GM21528 (cell line): ENCODE measurements around the gene C19orf81.
"Not testable (repeated sequence)": the region's sequence is repeated elsewhere in the genome, so short reads cannot be mapped to it uniquely, and the experiment has no call there.

Source experiments
- ATAC-seq: cut with Tn5 transposase; IDR thresholded peaks from one replicate; pipeline ENCODE4 v1.9.1; 2021; ENCODE audit warnings: mild to moderate bottlenecking, moderate library complexity; ENCODE audit not compliant: unreplicated experiment, low FRiP score

Gene C19orf81

DNA sequence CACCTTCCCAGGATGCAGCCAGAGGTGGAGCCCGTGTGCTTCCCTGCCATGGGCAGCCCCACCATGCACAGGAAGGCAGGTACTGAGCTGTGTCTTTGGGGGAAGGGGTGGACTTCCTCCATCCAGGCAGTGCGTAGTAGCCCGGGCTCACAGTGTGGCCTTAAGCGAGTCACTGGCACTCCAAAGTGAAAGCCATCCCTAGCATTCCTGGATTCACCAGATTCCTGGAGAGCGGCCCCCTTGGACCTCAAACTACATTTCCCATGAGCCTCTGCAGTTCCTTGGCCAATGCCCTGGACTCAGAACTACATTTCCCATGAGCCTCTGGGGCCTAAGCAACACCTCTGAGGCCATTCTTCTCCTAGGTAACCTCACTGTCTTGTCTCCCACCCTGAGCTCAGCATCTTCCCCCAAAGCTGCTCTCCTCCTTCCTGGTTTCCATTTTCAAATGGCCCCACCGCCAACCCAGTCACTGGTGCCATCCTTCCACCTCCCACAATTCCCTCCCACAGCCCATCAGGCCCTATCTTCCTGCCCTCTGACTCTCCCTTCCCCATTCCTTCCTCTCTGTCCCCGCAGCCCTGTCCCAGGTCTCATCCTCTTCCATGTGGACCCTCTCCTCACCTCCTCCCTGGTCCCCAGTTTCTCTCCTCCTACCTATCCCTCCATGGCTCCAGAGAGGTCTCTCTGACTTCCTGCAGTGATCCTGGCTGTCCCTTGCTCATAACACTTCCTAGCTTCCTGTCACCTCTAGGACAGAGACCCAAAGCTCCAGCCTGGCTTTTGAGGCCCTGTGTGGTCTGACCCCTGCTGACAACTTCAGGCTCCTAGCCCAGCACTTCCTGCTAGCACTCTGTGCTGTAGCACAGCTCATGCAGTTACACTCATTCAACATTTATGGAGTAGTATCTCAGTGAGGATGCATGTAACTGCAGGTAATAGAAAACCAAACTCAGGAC, at the start of gene C19orf81:
Gene C19orf81, plus strand, starts transcription at position 13 of the 959 bp plus-strand sequence. Its CDS starts 0 bp downstream, at position 13.
- ATAC-seq, result no peak

DNA sequence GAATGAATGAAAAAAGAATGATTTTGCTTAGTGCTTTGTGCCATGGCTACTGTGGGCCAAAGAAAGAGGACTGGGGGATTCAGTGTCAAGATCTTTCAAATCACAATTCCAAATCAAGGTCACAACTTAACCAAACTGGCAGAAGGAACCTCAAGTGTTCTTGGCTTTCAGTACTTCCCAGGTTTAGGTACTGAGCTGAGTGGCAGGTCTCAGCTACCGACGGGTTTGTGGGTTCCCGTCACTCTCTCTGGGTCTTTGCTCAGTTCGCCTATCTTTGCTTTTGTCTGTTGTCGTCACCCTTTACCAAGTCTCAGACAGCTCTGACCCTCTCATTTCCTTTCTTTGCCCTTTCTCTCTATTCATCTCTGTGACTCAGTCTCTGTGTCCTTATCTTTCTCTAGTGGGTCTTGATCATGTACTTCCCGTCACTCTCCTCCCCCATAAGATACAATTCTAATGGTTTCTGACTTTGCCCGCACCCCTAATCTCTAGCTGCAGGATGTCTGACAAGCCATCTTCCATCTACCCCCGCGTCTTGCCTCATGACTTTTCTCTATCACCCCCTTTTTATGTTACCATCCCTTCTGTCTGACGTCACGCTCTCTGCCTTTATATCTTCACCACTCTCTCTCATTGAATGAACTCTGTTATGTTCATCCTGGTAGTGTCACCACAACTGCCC, 47.7 kb upstream of the C19orf81 start:
- ATAC-seq, result no peak

DNA sequence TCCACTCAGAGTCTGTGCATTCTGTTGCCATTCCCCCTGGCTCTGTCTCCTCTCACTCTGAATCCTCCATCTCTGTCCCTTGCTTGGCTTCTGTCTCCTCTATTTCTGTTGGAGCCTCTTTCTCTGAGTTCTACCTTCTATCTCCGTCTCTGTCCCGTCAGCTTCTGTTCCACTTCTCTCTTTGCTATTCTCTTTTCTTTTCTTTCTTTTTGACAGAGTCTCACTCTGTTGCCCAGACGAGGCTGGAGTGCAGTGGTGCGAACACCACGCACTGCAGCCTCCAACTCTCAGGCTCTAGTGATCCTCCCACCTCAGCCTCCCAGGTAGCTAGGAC, 47.2 kb upstream of the C19orf81 start:
- ATAC-seq, result no peak

DNA sequence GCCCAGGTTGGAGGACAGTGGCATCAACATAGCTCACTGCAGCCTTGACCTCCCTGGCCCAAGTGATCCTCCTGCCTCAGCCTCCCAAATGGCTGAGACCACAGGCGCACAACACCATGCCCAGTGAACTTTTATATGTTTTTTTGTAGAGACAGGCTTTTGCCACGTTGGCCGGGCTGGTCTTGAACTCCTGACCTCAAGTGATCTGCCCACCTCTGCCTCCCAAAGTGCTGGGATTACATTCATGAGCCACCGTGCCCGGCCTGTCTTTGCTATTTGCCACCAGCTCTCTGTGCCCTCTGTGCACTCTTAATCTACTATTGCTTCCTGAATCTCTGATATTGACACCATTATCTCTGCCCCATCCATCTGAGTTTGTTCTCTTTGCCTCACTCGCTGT, 46.7 kb upstream of the C19orf81 start:
- ATAC-seq, result no peak

DNA sequence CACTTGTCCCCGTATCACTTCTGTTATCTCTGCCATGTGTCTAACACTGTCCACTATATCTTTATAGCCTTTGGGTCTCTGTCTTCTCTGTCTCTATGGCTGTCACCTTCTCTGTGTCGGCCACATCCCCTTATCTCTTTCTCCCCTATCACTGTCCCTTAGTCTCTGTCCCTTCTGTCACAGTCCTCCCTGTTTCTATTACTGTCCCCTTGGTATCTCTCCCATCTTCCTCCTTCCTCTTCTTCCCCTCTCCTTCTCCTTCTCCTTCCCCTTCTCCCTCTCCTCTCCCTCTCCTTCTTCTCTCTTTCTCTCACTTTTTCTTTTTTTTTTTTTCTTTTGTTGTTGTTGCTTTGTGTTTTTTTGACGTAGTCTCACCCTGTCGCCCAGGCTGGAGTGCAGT, 46.3 kb upstream of the C19orf81 start:
- no peak for ATAC-seq

DNA sequence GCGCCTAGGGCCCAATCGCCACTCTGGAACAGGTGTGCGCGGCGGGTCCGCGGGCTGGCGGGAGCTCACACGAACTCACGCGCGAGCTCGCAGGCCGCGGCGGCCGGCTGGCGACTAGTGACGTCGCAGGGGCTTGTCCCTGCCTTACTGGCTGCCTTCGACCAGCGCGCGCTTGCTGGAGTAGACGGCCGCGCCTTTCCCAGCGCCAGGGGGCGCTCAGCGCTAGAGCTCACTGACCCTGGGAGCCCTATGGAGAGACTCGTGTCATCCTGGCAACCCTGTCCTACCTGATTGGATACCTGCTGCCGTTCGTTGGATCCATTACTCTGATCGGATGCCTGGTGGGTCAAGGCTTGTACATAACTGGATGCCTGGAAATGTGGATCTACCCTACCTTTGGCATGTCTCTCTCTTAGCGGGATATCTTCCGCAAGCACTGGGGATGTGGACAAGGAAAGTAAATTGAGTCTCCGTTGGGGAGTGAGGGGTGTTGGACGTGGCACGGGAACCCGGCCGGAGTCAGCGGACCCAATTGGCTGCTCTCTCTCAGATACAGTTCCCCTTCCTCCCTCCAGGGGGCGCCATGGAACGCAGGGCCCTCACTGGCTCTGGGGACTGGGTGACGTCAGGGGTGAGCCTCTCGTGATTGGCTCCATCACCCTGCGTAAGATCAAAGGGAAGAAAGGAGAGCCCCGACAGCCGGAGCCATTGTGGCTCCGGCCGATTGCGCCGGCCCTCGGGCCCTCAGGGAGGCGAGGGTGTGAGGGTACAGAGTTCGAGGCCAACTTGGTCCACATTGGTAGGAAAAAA, 44.8 kb upstream of the C19orf81 start:
- ATAC-seq, result not testable (repeated sequence)

DNA sequence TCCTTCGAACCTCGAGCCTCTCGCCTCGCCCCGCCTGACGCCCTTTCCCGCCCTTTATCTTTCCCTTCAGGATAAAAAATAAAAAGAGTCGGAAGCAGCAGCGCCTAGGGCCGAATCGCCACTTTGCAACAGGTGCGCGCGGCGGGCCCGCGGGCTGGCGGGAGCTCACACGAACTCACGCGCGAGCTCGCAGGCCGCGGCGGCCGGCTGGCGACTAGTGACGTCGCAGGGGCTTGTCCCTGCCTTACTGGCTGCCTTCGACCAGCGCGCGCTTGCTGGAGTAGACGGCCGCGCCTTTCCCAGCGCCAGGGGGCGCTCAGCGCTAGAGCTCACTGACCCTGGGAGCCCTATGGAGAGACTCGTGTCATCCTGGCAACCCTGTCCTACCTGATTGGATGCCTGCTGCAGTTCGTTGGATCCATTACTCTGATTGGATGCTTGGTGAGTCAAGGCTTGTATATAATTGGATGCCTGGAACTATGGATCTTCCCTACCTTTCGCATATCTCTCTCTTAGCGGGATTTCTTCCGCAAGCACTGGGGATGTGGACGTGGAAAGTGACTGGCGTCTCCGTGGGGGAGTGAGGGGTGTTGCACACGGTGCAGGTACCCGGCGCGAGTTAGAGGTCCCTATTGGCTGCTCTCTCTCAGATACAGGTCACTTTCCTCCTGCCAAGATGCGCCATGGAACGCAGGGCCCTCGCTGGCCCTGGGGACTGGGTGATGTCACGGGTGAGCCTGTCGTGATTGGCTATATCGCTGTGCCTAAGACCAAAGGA, 43.0 kb upstream of the C19orf81 start:
- not testable (repeated sequence) for ATAC-seq

DNA sequence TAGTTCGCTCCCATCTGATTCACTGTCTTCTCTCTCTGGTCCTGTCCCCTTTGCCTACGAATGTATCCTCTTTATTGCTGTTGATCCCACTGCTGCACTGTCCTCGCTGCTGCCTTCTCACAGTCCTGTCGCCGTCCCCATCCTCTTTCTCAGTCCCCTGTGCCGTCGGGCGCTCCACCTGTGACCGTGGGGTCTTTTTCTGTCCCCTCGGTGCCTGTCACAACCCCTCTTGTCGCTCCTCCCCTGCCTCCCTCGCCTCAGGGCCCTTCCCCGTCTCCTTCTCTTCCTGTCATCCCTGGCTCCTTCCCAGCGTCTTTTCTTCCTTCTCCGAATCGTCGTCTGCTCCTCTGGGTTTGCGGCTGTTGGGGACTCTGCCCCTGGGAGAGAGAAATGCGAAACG, 41.9 kb upstream of the C19orf81 start:
- ATAC-seq, result no peak

DNA sequence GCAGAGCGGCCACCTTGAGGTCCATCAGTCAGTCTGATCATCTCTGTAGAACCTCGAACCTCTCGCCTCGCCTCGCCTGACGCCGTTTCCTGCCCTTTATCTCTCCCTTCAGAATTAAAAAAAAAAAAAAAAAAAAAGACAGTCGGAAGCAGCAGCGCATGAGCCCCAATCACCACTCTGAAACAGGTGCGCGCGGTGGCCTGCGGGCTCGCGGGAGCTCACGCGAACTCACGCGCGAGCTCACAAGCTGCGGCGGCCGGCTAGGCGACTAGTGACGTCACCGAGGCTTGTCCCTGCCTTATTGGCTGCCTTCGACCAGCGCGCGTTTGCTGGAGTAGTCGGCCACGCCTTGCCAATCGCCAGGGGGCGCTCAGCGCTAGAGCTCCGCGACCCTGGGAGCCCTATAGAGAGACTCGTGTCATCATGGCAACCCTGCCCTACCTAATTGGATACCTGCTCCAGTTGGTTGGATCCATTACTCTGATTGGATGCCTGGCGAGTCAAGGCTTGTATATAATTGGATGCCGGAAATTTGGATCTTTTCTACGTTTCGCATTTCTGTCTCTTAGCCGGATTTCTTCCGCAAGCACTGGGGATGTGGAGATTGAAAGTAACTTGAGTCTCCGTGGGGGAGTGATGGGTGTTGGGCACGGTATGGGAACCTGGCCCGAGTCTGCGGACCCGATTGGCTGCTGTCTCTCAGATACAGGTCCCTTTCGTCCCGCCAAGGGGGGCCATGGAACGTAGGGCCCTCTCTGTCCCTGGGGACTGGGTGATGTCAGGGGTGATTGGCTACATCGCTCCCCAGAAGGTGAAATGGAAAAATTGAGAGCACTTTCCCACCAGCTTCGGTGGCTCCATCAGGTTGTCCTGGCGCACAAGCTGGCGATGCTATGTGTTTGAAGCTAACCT, 41.1 kb upstream of the C19orf81 start:
- no peak for ATAC-seq

DNA sequence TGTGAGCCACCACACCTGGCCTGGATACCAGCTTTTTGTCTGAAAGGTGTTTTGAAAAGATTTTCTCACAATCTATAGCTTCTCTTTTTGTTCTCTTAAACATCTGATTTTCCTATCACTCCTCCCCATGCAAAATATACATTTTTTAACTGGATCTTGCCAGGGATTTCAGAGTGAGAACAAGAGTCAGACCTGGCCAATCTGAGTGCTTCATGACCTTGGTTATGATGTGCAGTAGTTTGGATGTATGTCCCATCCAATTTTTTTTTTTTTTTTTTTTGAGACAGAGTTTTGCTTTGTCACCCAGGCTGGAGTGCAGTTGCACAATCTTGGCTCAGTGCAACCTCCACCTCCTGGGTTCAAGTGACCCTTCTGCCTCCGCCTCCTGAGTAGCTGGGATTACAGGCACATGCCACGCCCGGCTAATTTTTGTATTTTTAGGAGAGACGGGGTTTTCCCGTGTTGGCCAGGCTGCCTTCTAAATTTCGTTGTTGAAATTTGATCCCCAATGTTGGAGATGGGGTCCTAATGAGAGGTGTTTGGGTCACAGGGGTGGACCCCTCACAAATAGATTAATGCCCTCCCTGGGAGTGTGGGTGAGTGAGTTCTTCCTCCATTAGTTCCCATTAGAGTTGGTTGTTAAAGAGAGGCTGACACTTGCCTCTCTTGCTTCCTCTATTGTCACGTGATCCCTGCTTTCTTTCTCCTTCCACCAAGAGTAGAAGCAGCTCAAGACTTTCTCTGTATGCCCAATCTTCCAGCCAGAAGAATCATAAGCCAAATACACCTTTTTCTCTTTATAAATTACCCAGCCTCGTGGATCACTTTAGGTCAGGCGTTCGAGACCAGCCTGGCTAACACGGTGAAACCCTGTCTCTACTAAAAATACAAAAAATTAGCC, 36.5 kb upstream of the C19orf81 start:
- not testable (repeated sequence) for ATAC-seq

DNA sequence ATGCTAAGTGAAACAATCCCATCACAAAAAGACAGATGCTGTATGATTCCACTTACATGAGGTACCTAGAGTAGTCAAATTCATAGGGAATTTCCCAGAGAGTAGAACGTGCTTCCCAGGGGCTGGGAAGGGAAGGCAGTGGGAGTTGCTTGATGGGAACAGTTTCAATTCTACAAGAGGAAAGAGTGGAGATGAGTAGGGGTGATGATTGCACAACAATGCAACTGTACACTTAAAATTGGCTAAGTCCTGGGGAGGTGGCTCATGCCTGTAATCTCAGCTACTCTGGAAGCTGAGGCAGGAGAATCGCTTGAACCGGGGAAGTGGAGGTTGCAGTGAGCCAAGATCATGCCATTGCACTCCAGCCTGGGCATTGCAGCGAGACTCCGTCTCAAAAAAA, 30.9 kb upstream of the C19orf81 start:
- ATAC-seq, result not testable (repeated sequence)

DNA sequence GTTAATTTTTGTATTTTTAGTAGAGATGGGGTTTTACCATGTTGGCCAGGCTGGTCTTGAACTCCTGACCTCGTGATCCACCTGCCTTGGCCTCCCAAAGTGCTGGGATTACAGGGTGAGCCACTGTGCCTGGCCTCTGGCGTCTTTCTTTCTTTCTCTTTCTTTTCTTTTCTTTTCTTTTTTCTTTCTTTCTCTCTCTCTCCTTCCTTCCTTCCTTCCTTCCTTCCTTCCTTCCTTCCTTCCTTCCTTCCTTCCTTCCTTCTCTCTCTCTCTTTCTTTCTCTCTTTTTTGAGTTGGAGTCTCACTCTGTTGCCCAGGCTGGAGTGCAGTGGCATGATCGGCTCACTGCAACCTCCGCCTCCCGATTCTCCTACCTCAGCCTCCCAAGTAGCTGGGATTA, 30.1 kb upstream of the C19orf81 start:
- not testable (repeated sequence) for ATAC-seq

DNA sequence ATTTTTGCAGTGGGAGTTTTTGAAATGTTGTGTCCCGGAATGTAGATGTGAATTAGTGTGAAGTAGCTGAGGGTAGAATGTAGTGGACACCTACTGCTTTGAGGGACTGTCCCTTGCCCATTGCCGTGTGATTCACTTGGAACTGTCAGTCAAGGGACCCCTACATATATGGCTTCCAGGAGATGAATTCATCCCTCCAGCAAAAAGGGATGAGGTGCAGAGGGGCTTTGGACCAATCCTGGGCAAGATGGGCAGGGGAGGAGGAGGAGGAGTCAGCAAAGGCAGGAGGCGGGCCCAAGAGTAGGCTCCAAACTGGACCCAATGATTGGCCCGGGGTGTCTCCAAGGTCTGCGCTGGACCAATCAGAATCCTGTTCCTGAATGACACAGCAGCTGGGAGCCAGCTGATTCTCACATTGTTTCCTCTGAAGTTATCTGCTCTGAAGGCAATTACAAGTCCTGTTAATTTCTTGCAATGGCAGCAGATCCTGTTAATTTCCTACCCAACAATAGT, 28.8 kb upstream of the C19orf81 start:
- ATAC-seq, result not testable (repeated sequence)

DNA sequence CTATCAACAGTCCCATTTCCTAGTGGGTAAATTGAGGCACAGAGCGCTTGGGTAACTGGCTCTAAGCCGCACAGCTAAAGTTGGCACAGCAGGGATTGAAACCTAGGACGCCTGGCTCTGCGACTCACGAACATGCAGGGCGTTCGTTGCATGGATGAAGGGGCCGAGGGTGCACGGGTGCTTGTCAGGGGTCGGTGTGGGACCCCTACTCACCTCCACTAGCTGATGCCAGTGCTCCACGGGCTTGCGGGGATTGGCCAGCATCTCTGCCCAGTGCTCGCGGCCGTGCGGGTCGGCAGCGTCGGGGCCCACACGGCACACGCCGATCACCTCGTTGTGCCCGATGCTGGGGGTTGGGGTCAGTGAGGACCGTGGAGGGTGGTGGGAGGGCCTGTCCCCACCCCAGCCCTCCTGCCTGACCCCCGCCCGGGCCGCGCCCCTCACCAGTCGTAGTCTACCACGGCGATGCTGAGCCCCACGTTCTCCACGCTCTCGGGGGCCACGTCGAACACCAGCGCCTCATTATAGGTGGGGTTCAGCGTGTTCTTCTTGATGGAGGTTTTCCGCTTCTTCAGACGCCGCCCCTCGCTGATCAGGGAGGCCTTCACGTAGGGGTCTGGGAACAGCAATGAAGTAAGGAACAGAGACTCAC, 24.2 kb upstream of the C19orf81 start:
- no peak for ATAC-seq

DNA sequence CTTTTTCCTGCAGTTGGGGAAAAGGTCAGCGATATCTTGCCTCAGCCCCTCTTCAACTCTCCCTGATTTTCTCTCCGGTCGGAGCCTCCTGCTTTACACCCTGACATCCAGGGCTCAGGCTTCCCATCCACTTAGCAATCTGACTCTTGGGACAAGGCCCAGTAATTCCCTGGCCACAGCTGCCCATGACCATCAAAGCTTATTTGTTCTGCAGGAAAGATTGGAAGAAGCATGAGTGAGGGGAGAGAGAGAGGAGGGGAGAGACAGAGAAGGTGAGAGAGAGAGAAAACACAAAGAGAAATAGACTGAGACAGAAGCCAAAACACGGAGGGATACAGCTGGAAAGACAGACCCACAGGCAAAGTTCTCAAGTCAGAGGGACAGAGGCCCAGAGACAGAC, 23.2 kb upstream of the C19orf81 start:
- no peak for ATAC-seq

DNA sequence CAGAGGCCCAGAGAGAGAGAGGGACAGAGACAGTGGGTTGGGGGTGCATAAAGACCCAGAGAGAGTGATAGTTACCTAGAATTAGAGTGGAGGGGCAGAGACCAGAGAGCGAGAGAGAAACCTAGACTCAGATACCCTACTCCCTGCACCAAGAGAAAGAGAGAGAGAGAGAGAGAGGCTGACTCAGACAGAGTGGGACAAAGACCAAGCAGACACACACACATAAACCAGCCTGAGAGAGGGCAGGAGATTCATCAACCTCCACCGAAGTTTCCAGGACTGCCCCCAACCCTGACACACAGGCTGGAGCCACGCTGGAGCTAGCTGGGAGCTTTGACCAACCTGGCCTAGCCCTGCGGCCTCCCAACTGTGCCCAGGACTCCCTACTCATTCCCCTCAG, 22.4 kb upstream of the C19orf81 start:
- ATAC-seq, result no peak

DNA sequence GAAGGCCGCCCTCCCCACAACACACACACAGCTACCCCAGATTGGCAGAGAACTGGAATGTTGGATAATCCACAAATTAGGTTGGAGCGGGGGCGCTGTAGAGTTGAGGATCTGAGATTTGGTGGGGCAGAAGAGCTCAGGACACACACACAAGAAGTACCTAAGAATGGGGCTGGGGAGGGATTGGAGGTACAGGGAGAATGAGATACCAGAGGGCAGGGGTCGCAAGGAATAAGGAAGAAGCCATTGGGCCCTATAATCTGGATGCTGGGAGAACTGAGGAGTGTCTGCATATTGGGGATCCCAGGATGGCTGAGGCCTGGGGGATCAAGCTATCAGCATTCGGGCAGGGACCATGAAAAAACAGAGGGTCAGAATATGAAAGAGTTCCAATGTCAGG, 21.1 kb upstream of the C19orf81 start:
- ATAC-seq, result no peak
